ENCODE data around the gene EPS15.

EPS15 gene

DNA sequence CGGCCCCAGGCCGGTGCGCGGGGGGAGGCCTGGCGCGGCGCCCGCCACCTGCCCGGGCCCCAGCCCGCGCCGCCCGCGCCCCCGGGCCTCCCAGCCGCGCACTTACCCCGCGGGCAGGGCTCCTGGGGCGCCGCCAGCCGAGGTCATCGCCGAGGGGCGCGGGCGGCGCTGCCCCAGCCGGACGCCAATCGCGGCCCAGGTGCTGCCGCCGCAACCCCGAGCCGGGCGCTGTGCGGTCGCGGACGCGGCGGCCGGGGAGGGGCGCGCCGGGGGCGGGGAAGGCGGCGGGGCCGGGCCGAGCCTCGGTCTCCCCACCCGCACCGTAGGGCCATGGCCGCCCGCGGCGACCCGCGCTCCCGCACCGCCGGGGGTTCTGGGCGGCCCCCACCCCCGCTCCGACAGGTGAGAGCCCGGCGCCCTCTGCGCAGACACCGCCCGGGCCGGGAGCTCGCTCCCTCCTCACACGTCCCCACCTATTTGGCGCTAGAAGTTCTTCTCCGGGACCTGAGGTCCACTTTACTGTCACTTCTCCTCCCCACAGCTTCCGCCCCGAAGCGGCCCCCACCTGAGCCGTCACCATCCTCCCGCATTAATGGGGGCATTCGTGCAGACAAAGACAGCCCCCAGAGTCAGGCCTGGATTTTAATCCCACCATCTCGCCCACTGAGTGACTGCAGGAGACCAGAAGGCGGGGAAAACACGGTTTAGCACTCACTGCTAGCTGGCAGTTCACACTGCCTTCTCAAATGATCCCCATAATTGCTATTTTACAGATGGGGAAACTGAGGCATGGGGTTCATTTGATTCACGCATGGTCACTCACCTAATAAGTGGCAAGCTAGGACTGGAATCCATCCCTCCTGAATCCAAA is 188.5 kb downstream of the EPS15 start, which contains the start of gene TTC39A:
Gene TTC39A, minus strand, starts transcription at position 232 of the 871 bp plus-strand sequence. Its CDS starts 85 bp downstream, at position 147.
- Histone ChIP-seq H3K4me1 (ENCODE audit: control insufficient read depth, insufficient read depth, low read length) (peaks cover 6% of the 10 kb centered on the region; the same call in 1 of the 2 replicates), H3K36me3 (ENCODE audit: control insufficient read depth in 2 of 2, insufficient read depth in 1 of 2, low read length in 2 of 2) (no peaks in the 10 kb centered on the region), H3K27ac (ENCODE audit: extremely low read depth, low read depth, low read length) (peak within 1 kb of the TSS; percentile 81), H3K9me3 (ENCODE audit: control insufficient read depth, insufficient read depth, low read depth, low read length) (no peaks in the 10 kb centered on the region), H3K4me3 (ENCODE audit: low read depth, low read length) (peak within 1 kb of the TSS; percentile 42)
- POLR2A ChIA-PET: interaction anchor here (1.3 to 1.7 kb wide), 3 partner anchors 93 to 361 kb away, joined by 4 to 5 read pairs (median 4); partner anchors contain the start of genes CDKN2C and RNF11
- CTCF ChIA-PET: interaction anchor here (0.5 to 1.4 kb wide), 5 partner anchors 10 to 998 kb away, joined by 3 to 5 read pairs (median 4); no protein-coding TSS in a partner anchor
- TF ChIP-seq ZNF335 (tag by site-specific recombination; conservative IDR thresholded peaks at IDR 0.05): peak; percentile 80
- TF ChIP-seq ZNF148 (tag by site-specific recombination; IDR thresholded peaks at IDR 0.05; ENCODE audit: borderline replicate concordance): no peak
- TF ChIP-seq EGR2 (tag by site-specific recombination; IDR thresholded peaks at IDR 0.05; ENCODE audit: low read depth): peak; percentile 88
- TF ChIP-seq ZNF701 (tag by site-specific recombination; IDR thresholded peaks at IDR 0.05): no peak
- no peak for TF ChIP-seq ZNF174 (tag by site-specific recombination; IDR thresholded peaks at IDR 0.05)
- TF ChIP-seq REST (tag by site-specific recombination; IDR thresholded peaks at IDR 0.05): no peak
- TF ChIP-seq, protein P1, sequence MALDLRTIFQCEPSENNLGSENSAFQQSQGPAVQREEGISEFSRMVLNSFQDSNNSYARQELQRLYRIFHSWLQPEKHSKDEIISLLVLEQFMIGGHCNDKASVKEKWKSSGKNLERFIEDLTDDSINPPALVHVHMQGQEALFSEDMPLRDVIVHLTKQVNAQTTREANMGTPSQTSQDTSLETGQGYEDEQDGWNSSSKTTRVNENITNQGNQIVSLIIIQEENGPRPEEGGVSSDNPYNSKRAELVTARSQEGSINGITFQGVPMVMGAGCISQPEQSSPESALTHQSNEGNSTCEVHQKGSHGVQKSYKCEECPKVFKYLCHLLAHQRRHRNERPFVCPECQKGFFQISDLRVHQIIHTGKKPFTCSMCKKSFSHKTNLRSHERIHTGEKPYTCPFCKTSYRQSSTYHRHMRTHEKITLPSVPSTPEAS (tag by site-specific recombination; IDR thresholded peaks at IDR 0.05): no peak
- peak; percentile 59 for TF ChIP-seq ZBTB26 (tag by site-specific recombination; optimal IDR thresholded peaks at IDR 0.05)
- no peak for TF ChIP-seq ZNF645 (tag by site-specific recombination; IDR thresholded peaks at IDR 0.05)
- no peak for TF ChIP-seq FEZF1 (tag by site-specific recombination; IDR thresholded peaks at IDR 0.05)
- TF ChIP-seq ZNF791 (tag by site-specific recombination; IDR thresholded peaks at IDR 0.05): no peak
- TF ChIP-seq ZFP41 (tag by site-specific recombination; IDR thresholded peaks at IDR 0.05; ENCODE audit: borderline replicate concordance): no peak
- TF ChIP-seq SP3 (tag by site-specific recombination; IDR thresholded peaks at IDR 0.05): no peak
- TF ChIP-seq ZFHX2 (tag by site-specific recombination; conservative IDR thresholded peaks at IDR 0.05): peak; percentile 87
- TF ChIP-seq ZNF660 (tag by site-specific recombination; IDR thresholded peaks at IDR 0.05): no peak
- TF ChIP-seq, protein P2, sequence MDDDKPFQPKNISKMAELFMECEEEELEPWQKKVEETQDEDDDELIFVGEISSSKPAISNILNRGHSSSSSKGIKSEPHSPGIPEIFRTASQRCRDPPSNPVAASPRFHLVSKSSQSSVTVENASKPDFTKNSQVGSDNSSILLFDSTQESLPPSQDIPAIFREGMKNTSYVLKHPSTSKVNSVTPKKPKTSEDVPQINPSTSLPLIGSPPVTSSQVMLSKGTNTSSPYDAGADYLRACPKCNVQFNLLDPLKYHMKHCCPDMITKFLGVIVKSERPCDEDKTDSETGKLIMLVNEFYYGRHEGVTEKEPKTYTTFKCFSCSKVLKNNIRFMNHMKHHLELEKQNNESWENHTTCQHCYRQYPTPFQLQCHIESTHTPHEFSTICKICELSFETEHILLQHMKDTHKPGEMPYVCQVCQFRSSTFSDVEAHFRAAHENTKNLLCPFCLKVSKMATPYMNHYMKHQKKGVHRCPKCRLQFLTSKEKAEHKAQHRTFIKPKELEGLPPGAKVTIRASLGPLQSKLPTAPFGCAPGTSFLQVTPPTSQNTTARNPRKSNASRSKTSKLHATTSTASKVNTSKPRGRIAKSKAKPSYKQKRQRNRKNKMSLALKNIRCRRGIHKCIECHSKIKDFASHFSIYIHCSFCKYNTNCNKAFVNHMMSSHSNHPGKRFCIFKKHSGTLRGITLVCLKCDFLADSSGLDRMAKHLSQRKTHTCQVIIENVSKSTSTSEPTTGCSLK (tag by site-specific recombination; IDR thresholded peaks at IDR 0.05): no peak
- TF ChIP-seq ZNF214 (tag by site-specific recombination; IDR thresholded peaks at IDR 0.05; ENCODE audit: borderline replicate concordance): no peak
- TF ChIP-seq, protein P3, sequence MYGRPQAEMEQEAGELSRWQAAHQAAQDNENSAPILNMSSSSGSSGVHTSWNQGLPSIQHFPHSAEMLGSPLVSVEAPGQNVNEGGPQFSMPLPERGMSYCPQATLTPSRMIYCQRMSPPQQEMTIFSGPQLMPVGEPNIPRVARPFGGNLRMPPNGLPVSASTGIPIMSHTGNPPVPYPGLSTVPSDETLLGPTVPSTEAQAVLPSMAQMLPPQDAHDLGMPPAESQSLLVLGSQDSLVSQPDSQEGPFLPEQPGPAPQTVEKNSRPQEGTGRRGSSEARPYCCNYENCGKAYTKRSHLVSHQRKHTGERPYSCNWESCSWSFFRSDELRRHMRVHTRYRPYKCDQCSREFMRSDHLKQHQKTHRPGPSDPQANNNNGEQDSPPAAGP (tag by site-specific recombination; IDR thresholded peaks at IDR 0.05): no peak
- peak; percentile 30; the same call in 1 of the 2 replicates for TF ChIP-seq ZBTB20 (tag by site-specific recombination; IDR thresholded peaks at IDR 0.05)
- 0 out of 2 replicates have a peak, but pooled peaks have one; percentile 17 for TF ChIP-seq KLF8 (tag by site-specific recombination; IDR thresholded peaks at IDR 0.05)
- TF ChIP-seq ZNF2 (tag by site-specific recombination; IDR thresholded peaks at IDR 0.05): peak; percentile 44; the same call in 1 of the 2 replicates
- 0 out of 2 replicates have a peak, but pooled peaks have one; percentile 22 for TF ChIP-seq ZBTB8A (tag by site-specific recombination; IDR thresholded peaks at IDR 0.05)
- TF ChIP-seq ZNF140 (tag by site-specific recombination; IDR thresholded peaks at IDR 0.05): no peak
